GM18520 (cell line): ENCODE data around the gene UBE2G2.

Source experiments
- ATAC-seq: cut with Tn5 transposase; IDR thresholded peaks from one replicate; pipeline ENCODE4 v1.9.1; 2021; ENCODE audit not compliant: unreplicated experiment

The UBE2G2 gene

DNA sequence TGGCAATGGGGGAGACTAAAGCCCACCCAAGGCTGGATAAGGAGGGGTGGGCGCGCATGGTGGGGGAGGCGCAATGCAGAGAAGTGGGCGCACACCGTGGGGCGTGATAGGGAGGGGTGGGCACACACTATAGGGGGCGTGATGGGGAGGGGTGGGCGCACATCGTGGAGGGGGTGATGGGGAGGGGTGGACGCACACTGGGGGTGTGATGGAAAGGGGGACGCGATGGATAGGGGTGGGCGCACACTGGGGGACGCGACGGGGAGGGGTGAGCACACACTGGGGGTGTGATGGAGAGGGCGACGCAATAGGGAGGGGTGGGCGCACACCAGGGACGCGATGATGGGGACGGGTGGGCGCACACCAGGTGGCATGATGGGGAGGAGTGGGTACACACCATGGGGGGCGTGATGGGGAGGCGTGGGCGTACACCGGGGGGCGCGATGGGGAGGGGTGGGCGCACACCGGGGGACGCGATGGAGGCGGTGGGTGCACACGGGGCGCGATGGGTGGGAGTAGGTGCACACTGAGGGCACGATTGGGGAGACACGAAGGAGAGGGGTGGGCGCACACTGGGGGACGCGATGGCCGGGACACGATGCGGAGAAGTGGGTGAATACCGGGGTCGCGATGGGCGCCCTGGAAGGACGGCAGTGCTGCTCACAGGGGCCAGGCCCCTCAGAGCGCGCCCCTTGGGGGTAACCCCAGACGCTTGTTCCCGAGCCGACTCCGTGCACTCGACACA lies 15.3 kb upstream of the UBE2G2 start:
- no peak for ATAC-seq

DNA sequence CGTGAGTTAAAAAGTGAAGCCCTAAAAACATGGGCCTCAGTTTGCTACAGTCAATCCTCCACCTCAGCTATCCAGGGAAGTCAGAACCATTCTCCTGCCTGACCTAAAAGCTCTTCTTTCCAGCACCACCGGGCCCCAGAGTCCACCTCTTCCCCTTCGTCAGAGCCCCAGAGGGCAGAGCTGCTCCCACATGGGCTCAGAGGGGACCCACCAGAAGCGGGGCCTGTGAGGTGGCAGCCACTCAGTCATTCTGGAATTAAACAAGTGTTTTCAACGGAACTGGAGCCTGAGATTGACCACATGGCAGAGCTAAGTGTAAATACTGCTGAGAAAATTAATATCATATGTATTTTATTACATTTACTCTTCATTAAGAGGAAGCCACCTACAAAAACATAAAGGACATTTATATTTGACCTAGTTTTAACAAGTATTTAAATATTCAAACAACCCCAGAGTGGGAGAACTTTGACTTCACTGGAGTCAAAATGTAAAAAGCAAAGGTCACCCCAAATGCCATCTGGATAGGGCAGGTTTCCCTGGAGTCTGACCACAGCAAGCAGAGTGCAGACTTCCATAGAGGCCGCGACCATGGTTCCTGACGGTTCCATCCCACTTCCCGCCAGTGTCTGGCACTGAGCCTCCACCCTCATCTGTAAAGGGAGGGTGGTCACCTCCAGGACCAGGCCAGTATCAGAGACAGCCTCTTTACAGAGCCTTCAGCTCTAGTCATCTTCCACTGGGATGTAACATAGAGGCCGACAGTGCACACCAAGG lies 14.4 kb upstream of the UBE2G2 start:
- ATAC-seq = no peak

DNA sequence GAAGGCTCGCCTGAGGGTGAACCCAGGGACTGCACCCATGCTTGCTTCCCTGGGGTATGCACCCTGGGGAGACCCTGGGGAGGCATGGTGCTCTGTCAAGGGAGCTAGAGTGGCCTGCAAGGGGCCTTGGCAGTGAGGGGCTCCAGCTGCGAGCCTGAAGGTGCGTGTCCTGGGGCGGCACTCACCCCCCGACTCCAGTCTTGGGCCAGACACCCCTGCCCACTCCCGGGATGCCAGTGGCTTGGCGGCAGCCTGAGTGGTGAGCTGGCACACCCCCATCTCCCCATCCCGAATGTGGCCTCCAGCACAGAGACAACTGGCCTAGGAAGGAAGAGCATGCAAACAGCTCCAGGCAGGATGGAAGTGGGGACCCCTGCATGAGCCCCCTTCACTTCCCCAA lies 13.6 kb upstream of the UBE2G2 start:
- ATAC-seq = no peak

DNA sequence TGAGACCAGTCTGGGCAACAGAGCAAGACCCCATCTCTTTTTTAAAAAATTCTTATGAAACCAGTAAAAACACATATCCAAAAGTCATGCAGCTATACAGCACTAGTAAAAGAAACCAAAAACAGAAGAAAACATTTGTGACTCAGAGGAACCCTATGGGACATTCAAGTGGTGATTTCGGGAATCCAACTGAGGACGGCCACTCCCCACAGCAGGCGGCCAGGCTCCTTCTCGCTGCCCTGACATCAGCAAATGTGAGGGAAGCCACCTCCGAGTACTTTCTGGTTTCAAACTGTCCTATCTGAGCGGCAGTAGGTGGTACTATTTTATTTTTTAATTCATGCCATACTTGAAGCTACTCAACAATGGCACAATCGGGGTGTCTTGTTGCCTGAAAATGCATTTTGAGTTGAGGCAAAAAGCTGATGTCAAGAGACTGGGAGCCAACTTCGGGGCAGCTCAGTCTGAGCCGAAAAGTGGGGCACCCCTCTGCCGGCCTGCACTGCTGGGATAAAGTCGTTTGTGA lies 12.9 kb upstream of the UBE2G2 start:
- no peak for ATAC-seq

DNA sequence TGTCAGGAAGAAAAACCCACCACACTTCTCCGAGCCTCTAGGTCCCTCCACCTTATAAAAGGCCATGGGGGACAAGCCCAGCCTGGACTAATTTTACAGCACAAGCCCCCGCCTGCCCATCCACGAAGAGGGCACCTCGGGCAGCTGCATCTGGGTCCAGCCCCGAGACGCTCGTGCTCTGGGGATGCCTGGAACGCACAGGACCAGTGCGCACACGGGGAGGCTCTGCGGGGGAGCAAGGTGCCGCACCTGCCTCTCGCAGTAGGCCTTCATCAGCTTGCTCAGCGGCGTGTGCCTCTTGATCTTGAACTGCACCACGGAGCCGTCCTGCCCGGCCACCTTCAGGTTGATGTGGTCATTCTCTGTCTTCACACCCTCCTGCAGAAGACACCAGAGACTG lies 12.1 kb upstream of the UBE2G2 start:
- ATAC-seq = no peak

DNA sequence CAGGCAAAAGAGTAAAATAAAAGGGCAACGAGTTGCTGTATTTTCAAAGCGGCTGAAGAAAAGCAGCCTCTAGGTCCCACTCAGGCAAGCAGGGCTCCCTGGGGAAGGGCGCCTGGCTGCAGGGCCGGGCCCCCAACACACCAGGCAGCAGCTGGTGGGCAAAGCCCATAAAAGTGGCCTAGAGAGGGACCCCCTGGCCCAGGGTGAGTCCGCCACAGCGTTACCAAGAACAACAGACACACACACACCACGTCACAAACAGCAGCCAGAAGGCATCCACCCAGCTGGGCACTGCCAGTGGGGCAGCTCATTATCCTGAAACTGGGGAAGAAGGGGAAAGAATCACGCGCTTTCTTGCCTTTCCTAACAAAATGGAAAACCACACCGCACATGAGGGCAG lies 11.5 kb upstream of the UBE2G2 start:
- no peak for ATAC-seq

DNA sequence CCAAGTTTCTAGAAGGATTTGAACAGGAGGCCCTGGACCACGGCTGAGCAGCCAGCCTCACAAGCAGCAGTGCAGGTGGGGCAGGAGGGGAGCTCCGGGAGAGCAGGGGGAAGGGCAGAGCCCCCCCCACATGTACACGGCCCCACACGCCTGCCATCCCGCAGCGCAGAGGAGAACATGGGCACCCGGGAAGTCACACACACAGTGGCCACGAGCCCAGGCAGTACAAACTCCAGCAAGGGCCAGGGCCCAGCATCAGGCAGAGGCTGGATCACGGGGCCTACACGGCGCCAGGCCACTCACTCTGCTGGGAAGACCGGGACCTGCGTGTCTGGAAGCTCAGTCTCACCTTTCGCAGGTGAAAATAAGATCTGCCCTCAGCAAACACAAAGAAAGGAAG lies 11.0 kb upstream of the UBE2G2 start:
- no peak for ATAC-seq

DNA sequence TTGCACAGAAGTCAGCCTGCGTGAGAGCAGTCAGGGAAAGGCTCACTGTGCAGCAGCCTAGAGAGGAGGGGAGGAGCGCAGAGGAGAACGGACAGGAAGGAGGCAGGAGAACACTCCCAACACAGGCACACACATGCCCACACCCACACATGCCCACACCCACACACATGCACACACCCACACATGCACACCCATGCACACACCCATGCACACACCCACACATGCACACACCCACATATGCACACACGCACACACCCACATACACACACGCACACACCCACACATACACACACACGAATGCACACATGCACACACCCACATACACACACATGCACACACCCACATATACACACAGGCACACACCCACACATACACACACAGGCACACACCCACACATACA lies 9.2 kb upstream of the UBE2G2 start:
- ATAC-seq = no peak

DNA sequence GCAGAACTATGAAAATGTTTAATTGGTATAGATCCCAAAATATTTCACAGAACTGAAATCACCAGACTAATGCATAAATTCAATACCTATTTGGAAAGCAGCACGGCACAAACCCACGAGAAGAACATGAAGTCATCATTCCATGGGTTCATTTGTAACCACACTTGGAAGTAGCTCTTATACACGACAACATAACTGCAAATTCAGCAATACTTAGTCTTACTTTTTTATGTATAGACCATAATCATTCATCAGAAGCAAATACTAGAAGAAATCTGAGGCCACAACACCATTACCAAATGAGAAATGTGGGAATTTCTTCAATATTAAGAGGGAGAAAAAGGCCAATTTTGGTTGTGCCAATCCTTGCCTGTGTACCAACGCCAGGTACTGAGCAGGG lies 4.2 kb upstream of the UBE2G2 start:
- ATAC-seq = no peak

DNA sequence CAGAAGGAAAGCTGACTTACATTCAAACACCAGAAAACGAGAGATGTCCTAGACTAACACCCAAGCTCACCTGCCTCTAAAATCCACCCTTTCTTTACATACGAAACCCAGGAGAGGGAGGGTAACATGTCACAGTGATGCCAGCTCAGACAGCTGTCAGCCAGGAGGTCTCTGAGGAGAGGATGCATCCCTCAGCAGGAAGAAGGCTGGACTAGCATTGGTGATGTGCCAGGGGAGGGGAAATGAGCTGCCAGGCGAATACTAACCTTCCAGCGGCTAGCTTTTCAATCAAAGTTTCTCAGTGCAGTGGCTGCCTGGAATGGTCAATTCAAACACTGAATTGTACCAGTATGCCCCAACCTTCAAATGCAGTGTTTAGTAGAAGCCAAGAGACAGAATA lies 3.6 kb upstream of the UBE2G2 start:
- ATAC-seq = no peak

DNA sequence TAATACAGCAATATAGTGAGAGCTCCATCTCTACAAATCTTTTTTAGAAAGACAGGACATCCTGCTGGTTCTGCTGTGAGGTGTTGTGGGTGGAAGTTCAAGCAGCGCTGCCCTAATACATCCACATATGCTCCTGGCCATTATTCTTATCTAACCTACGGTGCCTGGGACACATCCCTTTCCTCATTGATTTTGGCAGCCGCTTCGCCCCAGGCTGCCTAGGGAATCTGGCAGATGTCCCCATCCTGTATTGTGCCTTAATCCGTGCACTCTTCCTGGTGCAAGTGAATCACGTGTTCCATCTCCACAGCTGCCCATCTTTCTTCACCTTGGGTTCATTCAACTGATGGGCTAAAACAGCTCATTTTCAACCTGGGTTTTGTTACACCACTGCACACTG lies 3.1 kb upstream of the UBE2G2 start:
- ATAC-seq = no peak

DNA sequence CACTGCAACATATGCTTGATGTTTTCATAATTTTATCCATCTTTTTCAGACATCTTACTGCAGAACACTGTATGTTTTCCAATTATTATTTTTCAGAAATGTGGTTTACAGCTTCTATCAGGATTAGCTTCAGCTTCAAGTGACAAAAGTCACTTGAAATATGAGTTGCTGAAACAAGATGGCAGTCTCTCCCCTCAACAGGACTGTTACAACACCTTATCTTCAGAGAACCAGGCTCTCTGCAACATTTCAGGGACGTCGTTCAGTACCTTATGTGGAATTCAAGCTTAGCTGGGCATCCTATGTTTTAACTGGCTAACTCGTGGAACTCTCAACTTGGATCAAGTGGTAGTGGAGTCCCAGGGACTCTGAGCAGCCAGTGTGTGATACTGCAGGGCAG lies 2.0 kb upstream of the UBE2G2 start:
- ATAC-seq = no peak

DNA sequence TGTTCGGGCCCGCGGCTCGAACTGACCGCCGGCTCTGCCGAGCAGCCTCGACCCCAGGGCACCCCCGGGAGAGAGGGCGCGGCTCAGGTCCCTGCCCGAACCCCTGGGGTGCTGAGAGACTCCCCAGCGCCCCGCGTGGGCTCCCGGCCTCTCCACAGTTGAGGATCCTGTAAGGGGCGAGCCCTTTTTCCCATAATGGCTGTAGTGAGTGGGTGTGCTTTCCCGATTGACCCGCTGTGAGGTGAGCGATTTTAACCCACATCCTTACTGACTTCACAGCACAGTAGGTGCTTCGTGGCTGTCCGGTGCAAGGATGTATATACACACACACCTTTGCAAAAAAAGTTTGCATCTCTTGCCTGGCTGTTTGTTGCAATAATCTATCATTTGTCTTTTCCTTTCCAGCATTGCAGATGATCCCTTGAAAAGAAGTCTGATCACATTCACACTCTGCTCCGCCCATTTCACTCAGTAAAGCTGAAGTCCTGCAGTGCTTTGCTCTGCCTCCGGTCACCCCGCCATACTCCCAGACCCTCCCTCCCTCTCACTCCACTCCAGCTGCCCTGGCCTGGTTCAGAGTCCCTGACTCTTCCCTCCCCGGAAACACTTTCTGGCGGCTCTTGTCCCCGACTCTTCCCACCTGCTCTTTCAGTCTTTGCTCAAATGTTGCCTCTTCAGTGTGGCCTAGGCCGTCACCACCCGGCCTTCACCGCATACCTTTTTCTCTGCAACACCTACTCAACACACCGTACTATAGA lies 955 bp upstream of the UBE2G2 start:
- no peak for ATAC-seq

DNA sequence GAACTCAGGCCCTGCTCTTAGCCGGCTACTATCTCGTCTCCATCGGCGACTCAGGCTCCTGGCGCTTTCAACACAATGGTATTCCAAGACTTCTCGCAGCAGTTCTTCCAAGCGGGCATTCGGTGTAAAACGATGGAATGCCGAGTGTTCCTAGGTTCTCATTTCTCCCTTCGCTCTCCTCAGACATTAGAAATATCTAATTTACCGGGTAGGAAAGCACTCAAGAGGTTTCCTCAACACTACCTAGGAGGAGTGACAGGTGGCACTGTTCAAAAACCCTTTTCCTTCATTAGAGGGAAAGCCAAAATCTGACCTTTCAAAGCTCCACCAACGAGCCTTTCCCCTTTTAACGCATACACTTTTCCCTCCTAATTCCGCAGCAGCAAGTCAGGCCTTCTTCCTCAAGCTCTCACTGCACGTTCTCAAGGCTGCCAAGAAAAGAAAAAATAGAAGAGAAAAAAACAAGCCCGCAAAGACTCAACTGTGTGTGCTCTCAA lies 601 bp downstream of the UBE2G2 start:
- no peak for ATAC-seq

DNA sequence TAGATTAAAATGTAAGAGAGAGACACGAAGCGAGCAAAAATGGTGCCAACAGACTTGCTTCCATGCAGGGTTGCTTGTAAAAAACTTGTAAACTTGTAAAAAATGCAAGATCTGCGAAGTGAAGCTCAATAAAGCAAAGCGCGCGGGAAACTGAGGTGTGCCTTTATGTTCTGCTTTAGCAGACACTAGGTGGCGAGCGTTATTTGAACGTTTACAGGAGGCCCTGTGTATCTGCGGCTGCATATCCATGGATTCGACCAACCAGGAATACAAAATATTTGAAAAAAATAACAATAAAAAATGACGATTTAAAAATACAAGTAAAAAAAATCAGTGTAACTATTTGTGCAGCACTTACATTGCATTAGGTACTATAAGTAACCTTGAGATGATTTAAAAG lies 1.5 kb downstream of the UBE2G2 start:
- no peak for ATAC-seq

DNA sequence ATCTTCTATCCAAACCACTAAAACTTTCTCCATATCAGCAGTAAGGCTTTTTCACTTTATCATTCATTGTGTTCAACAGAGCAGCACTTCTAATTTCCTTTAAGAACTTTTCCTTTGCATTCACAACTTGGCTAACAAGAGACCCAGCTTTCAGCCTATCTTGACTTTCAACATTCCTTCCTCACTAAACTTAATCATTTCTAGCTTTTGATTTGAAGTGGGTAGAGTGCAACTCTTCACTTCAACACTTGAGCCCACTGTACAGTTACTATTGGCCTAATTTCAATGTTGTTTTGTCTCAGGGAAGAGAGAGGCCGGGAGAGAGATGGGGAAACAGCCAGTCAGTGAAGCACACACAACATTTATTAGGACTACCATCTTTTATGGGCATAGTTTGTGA lies 2.0 kb downstream of the UBE2G2 start:
- ATAC-seq = no peak

DNA sequence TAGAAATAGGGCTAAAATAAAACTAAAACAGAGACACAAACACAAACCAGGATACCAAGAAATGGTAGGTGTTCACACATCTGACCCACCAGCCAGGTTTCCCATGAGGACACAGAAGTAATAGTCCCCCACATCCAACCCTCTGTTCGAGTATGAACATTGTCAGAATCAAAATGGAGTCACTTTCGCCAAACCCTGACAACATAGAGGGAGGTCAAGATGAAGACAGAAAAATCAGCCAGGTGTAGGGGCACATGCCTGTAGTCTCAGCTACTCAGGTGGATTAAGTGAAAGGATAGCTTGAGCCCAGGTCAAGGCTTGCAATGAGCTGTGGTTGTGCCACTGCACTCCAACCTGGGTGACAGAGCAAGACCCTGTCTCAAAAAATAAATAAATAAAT lies 3.8 kb downstream of the UBE2G2 start:
- no peak for ATAC-seq

DNA sequence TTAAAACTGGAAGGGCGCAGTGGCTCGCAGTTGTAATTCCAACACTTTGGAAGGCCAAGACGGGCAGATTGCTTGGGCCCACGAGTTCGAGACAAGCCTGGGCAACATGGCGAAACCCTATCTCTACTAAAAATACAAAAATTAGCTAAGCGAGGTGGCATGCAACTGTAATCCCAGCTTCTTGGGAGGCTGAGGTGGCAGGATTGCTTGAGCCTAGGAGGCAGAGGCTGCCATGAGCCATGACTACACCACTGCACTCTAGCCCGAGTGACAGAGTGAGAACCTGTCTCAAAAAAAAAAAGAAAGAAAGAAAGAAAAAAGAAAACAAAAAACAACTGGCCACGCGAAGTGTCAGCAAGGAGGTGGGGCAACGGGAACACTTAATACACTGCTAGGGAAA lies 6.3 kb downstream of the UBE2G2 start:
- ATAC-seq = no peak

DNA sequence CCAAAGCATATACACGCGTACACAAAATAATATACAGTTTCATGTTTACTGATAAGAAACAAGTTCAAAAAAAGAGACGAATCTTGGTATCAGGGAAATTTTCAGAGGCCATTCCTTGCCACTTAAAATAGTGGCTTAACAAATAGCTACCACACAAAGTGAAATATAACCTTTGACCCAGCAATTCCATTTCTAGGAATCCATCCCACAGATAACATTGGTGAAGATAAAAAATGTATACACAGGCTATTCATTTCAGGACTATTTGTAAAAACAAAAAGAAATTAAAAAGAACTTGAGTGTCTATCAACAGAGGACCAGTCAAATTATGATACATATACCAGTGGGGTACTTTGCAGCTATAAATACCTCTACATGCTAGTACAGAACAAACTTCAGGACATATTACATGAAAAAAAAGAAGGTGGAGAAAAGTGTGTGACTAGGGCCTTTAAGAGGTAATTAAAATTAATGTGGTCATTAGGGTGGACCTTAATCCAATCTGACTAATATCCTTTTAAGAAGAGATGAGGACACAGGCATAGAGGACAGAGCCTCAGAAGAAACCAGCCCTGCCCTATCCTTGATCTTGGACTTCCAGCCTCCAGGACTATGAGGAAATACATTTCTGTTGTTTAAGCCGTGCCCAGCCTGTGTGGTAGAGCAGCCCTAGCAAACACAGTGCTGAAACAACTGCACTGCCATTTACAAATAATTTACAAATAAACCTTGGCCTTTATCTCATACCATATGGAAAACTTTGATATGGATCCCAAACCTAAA lies 7.8 kb downstream of the UBE2G2 start:
- no peak for ATAC-seq

DNA sequence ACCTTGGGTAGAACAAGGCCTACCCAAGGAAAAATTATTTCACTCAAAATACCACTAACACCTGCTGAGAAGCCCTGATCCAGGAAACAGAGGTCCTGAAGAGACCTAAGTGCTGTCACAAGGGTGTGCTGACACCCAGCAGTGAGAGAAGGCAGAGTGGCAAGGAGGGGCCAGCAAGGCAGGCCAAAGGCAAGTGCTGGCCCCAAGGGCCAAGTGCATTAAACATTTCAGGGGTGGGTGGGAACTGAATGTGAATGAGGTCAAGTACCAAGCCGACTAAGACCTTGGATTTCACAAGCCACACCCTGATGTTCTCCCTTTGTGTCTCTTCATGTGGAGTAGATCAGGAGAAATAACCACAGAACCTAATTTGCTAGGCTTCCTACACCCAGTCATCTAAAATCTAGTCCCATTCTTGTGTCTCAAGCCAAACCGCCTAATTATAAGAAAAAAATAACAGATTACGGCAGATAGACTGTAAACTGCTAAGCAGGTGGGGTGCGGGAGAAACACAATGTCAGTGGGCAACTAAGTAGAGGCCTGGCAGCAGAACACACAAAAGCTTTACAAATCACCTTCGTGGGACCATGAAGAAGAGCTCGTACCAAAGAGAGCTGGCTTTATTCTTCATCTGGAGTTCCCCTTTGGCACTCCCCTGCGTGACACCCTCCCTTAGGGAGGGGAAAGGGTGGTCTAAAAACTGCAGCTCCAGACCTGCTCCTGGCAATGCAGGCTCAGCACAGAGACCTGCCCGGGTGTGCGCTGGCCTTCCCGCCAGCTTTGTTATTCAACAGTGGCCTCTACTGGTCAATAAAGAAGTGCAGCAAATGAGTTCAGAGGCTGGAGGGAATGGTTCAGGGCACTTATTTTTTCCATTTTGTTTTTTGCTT lies 8.7 kb downstream of the UBE2G2 start:
- no peak for ATAC-seq
